Mucosa of gallbladder (tissue), 1 donor: ENCODE results near the gene ORM2. TPM values are rescaled to one million over a fixed set of nuclear protein-coding genes. Genes with fewer than 3 reads are reported as not detected.

ENCODE experiments used
- DNase-seq: peaks from one replicate; pipeline ENCODE4 v3.0.0-alpha.2; 2020; ENCODE audit warnings: low spot score
- total RNA-seq: library from RNA; stranded (reverse); gene quantifications from one replicate; pipeline ENCODE4 v1.2.1, GENCODE V29; 2021
- donor health status: DM: no; HTN: no; CAD: no.

The ORM2 gene
- total RNA-seq, 1 donor from 2014 or later = 2.8 TPM

GRCh38 chr9:114348906-114349482 lies 19.3 kb downstream of the ORM2 start:
- peak; percentile 61 for DNase-seq

- no peak for DNase-seq
Observed at GRCh38 chr9:114349713-114350480, 20.2 kb downstream of the ORM2 start.

- DNase-seq = no peak
Observed at GRCh38 chr9:114350636-114351401, 21.1 kb downstream of the ORM2 start.

DNA sequence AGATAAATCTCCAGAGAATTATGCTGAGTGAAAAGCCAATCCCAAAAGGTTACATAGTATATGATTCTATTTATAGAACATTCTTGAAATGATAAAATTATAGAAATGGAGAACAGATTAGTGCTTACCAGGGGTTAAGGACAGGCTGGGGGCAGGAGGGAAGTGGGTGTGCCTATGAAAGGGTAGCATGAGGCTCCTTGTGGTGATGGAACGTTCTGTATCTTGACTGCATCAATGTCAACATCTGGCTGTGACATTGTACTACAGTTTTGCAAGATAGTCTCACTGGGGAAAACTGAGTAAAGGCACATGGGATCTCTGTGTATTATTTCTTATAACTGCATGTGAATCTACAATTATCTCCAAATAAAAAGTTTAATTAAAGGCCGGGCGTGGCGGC lies 22.3 kb downstream of the ORM2 start:
- no peak for DNase-seq

GRCh38 chr9:114355821-114356220 lies 26.2 kb downstream of the ORM2 start:
- no peak for DNase-seq

GRCh38 chr9:114356792-114357191 lies 27.1 kb downstream of the ORM2 start:
- DNase-seq = no peak

DNA sequence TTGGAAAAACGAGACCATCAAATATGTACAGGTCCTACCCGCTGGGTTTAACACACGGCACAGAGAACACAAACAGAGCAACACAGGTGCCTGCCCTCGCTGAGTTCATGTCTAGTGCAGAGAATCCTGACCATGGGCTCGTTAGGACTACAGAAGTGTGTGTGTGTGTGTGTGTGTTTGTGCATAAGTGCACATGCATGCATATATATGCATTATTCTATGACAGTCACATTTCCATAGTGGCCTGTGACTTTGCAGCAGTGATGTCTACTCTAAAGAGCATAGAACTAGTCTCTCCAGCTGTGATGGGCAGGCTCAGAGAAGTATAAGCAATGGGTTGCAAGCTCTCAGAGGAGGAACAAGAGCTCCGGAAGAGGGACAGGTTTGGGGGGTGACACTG lies 27.7 kb downstream of the ORM2 start:
- no peak for DNase-seq

DNA sequence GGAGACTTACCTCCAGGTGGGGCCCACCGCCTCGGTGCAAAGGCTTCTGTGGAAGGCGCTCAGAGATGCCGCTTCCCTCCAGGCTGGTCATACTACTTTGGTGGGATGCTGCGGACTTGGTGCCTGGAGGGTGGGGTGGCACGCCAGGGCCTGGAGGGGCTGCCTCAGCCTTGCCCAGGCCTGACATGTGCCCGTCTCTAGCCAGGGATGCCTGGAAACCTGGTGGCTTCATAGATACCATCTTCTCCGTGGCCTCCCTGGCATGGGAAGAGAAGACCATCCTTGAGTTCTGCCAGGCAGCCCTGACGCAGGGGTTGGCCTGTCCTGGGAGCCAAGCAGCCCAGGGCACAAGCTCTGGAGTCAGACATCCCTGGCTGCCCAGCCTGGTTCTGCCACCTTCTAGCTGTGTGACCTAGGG lies 28.3 kb downstream of the ORM2 start:
- DNase-seq = no peak

DNA sequence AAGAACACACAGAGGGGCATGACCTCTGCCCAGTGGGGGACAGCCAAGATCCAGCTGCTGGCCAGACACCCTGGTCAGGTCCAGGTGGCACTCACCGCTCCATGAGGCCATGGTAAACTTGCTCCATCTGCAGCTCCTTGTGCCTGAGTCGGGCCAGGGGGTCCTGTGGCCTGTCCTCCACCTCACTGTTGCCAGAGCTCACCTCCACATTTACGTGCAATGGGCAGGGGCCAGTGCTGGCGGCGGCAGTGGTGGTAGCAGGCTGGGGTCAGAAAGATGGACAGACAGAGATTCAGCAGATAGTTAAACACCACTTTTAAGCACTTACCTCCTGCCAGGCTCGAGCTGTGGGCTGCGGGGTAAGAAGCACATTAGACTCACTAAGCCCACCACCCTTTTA lies 30.1 kb downstream of the ORM2 start:
- DNase-seq = no peak

DNA sequence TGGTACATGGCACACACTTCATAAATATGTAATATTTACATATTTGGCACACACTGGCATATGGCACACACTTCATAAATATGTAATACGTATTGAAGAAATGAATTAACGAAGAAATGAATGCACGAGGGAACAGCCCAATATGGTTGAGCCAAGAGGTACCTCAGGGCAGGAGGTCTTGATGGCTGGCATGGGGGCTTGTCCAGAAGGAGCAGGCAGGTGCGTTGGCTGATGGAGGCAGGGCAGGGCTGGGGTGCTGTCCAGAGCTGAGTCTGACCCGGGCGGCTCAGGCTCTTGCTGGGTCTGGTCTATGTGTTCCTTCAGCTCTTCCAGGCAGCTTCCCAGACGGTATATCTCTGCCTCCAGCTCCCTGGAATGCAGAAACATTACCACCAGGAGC lies 31.9 kb downstream of the ORM2 start:
- no peak for DNase-seq

- no peak for DNase-seq
Observed at GRCh38 chr9:114362394-114362793, 32.7 kb downstream of the ORM2 start.

DNA sequence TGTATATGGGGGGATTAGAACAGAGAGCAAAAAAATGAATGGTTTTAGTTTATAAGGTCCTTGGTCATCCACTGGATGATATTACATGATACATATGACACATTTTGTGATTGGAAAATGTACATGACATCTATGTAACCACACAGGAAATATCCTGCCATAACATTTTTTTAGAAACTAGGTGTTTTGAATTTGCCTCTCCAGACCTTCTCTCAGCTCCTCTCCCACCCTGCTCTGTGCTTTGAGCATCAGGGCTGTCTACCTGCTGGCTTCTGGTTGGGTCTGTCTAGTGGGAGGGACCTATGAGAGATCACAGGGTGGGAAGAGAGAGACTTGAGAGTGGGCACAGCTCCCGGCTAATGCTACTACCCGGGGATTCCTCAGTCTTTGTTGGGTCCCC lies 33.8 kb downstream of the ORM2 start:
- DNase-seq = no peak

- no peak for DNase-seq
Observed at GRCh38 chr9:114364134-114365041, 34.7 kb downstream of the ORM2 start.

GRCh38 chr9:114365194-114365593 lies 35.5 kb downstream of the ORM2 start:
- no peak for DNase-seq

- peak; percentile 31 for DNase-seq
Observed at GRCh38 chr9:114366334-114367128, 36.9 kb downstream of the ORM2 start.

DNA sequence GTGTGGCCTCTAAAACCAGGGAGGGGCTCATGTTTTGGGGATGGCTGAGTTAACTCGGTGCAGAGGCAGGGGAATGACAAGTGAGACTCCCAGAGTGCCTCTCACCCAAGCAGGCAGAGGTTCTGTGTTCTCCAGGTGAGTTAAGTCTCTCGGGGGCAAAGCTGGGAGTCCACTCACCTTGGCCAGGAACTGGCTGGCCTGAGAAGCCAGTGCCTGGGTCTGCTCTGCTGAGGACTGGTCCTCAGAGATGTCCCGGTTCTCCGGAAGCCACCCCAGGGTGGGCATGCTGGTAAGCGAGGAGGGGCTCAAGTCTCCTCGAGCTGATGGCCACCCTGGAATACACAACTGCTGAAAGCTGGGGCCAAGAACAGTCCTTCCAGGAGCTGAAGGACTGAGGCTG lies 37.7 kb downstream of the ORM2 start:
- DNase-seq = no peak

- no peak for DNase-seq
Observed at GRCh38 chr9:114367772-114368569, 38.3 kb downstream of the ORM2 start.

- no peak for DNase-seq
Observed at GRCh38 chr9:114369216-114370130, 39.8 kb downstream of the ORM2 start.
